ENCODE measurements around the gene FTCD. TPM values are rescaled to one million over a fixed set of nuclear protein-coding genes. Genes with fewer than 3 reads are reported as not detected.

FTCD gene
- total and polyA plus RNA-seq, 12 donors: 0.20 to 16.8 (median 1.9) TPM; not detected in 2

GRCh38 chr21:46190491-46191131 is 35.2 kb upstream of the FTCD start:
- peaks cover 0 to 30% of the 10 kb centered on the region in 2 donors for H3K36me3 ChIP-seq (replicated peaks in 1 of 2)
- peak overlapping the region; percentile 0 to 97 (median 73) for H3K27ac ChIP-seq
- H3K4me3 ChIP-seq: no peak overlapping the region
- peak in 2 of 7 donors; percentile 14 to 19 for DNase-seq
- peaks cover 26 to 39% of the 10 kb centered on the region in 2 donors for H3K4me1 ChIP-seq (replicated peaks in 1 of 2)
- no peaks in the 10 kb centered on the region for H3K27me3 ChIP-seq
- 66 to 86% (median 85%) methylated on average over 6 to 15 of the region's 15 CpGs for WGBS, 4 donors
- H3K9me3 ChIP-seq (replicated peaks in 1 of 3): no peaks in the 10 kb centered on the region
- intact Hi-C loops (cut with DNase I): no loop called here
- TF ChIP-seq, protein P1, sequence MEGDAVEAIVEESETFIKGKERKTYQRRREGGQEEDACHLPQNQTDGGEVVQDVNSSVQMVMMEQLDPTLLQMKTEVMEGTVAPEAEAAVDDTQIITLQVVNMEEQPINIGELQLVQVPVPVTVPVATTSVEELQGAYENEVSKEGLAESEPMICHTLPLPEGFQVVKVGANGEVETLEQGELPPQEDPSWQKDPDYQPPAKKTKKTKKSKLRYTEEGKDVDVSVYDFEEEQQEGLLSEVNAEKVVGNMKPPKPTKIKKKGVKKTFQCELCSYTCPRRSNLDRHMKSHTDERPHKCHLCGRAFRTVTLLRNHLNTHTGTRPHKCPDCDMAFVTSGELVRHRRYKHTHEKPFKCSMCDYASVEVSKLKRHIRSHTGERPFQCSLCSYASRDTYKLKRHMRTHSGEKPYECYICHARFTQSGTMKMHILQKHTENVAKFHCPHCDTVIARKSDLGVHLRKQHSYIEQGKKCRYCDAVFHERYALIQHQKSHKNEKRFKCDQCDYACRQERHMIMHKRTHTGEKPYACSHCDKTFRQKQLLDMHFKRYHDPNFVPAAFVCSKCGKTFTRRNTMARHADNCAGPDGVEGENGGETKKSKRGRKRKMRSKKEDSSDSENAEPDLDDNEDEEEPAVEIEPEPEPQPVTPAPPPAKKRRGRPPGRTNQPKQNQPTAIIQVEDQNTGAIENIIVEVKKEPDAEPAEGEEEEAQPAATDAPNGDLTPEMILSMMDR (IDR thresholded peaks at IDR 0.05): no peak
- TF ChIP-seq POLR2A (IDR thresholded peaks at IDR 0.05): no peak

GRCh38 chr21:46189959-46190490 is 34.6 kb upstream of the FTCD start:
- Histone ChIP-seq H3K36me3 (replicated peaks in 1 of 2) (peaks cover 0 to 25% of the 10 kb centered on the region in 2 donors), H3K4me1 (replicated peaks in 1 of 2) (peaks cover 26 to 39% of the 10 kb centered on the region in 2 donors)
- DNase-seq: peak in 4 of 7 donors; percentile 14 to 54 (median 20)

DNA sequence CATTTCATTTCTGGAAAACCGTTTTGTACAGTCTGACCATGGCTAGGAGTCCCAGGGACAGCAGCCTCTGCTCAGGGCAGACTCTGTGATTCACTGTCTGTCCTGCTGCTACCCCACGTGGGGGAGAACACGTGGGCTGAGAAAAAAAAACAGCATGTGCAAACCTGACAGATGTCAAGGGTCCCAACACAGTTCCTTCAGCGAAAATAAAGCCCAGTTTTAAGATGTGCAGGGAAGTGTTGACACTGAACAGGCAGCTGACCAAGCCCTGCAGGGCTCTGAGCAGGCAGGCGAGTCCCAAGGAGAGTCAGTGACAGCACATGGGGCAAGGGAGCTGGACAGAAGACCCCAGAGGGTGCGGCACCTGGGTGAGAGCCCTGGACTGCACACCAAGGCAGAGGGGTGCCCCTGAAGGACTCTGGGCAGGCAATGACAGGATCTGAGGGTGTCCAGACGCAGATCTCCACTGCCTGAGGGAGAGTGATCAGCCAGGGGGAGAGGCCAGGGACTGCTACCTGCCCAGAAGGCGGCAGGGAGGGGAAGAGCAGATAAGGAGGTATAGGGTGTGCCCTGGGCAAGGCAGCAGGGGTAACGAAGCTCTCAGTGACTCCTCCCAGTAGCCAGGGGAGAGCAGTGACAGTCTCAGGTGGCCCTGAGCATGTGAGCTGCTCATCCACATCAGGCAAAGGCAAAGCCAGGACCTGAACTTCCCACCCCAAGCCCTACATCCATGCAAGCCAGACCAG is 34.0 kb upstream of the FTCD start:
- Histone ChIP-seq H3K27me3 (no peaks in the 10 kb centered on the region), H3K9me3 (replicated peaks in 1 of 3) (no peaks in the 10 kb centered on the region), H3K4me1 (replicated peaks in 1 of 2) (peaks cover 26 to 39% of the 10 kb centered on the region in 2 donors), H3K27ac (peak overlapping the region; percentile 66 to 97 (median 96)), H3K36me3 (replicated peaks in 1 of 2) (peaks cover 0 to 18% of the 10 kb centered on the region in 2 donors), H3K4me3 (no peak overlapping the region)
- peak in 6 of 7 donors; percentile 58 to 80 (median 74) for DNase-seq
- intact Hi-C loops (cut with DNase I): no loop called here
- peak in 1 of 2 donors; percentile 42 for TF ChIP-seq POLR2A (IDR thresholded peaks at IDR 0.05)
- TF ChIP-seq, protein P1 (IDR thresholded peaks at IDR 0.05): no peak
- 44 to 55% (median 49%) methylated on average over 8 to 9 of the region's 9 CpGs for WGBS, 4 donors

More at GRCh38 chr21:46189959-46190490, 34.6 kb upstream of the FTCD start:
- Histone ChIP-seq H3K27me3 (no peaks in the 10 kb centered on the region), H3K9me3 (replicated peaks in 1 of 3) (no peaks in the 10 kb centered on the region), H3K4me3 (no peak overlapping the region), H3K27ac (peak overlapping the region in 4 of 5 donors; percentile 76 to 97 (median 96))
- intact Hi-C loops (cut with DNase I): no loop called here
- TF ChIP-seq, protein P1 (IDR thresholded peaks at IDR 0.05): no peak
- TF ChIP-seq POLR2A (IDR thresholded peaks at IDR 0.05): no peak
- WGBS, 4 donors: 94 to 100% (median 96%) methylated on average over 1 to 14 of the region's 14 CpGs

Data from adrenal gland (tissue), 12 donors.